Frontal cortex (tissue), 4 donors: ENCODE results near the gene MPHOSPH8. TPM values are rescaled to one million over a fixed set of nuclear protein-coding genes. Genes with fewer than 3 reads are reported as not detected.
"Not testable (repeated sequence)": the region's sequence is repeated elsewhere in the genome, so short reads cannot be mapped to it uniquely, and the experiment has no call there.

Experiments
- DNase-seq, 2 donors: peaks; one replicate each; pipeline ENCODE4 v3.0.0; 2012; ENCODE audit warnings: low spot score in 2 of 2
- FAIRE-seq: peaks from 2 replicates; lab custom pipeline; 2012; peaks lifted over from hg19 to GRCh38; lab: Jason Lieb, UNC
- total RNA-seq: library from RNA; depleted of rRNA; stranded (reverse); fragments of >200 nt; gene quantifications from one replicate; pipeline ENCODE4 v1.2.3, GENCODE V29; 2014
- donor health status: control.
- donor health status: control.
- donor health status: control.

Gene MPHOSPH8
- total RNA-seq, 1 donor from 2014 or later: 33.4 TPM

DNA sequence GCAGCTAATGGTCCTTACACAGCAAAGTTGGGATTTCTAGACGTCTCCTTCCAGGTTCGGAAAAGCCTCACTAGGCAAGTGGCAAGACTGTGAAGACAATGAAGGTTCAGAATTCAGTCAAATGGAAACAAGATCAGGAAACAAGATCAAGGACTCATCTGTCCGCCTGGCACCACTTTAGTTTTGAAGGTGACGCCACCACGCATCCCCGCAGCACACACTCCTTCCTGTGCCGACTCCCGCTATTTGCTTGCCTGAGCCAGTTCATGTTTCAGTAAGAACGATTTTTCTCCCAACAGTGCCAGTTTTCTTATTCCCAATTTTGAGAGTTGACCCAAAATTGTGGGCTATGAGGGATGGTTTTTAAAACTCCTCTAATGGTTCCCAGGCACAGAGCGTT is 41.4 kb downstream of the MPHOSPH8 start:
- FAIRE-seq (no peak), DNase-seq (no peak)

DNA sequence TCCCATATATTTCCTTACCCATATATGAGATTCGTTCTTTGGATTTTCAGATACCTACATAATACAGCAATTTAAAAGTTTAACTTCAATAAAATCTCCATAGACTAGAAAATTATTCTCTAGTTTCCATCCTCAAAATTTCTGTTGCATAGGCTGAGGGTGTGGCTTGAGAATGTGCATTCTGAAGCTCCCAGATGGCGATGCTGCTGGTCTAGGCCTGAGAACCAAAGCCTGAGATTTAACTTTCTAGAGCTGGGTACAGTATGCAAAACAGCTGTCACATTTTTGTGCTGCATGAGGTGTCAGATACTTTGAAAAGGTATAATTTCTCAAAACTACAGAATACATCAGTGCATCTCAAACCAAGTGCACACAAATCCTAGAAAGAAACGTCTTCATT is 42.7 kb downstream of the MPHOSPH8 start:
- DNase-seq (no peak), FAIRE-seq (no peak)

DNA sequence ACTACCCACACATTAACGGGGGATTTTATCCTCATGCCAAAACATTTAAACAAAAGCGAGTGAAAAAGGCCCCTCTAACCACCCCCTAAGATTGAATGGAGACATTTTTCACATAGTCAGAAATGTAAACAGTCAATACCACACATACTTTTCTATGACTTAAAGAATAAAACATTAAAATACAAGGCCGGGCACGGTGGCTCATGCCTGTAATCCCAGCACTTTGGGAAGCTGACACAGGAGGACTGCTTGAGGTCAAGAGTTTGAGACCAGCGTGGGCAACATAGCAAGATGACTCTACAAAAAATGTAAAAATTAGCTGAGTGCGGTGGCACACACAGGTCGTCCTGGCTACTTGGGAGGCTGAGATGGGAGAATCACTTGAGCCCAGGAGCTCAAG is 47.3 kb downstream of the MPHOSPH8 start:
- FAIRE-seq: no peak
- DNase-seq: no peak

DNA sequence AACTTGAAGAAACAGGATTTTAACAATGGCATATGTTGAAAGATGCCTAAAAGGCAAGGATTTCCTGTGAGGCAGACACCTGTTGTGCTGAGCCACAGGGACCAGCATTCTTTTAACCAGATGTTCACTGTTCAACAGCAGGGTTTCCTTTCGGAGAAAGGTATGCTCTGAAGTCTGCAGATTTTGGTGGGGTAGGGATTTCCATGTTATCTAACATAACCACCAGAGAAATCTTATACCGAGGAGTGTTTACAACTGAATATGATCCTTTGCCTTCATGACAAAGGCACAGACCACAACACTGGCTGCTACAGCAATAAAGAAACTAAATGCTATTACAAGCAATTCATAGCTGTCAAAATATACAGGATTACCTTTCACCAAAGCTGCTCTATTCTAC is 48.1 kb downstream of the MPHOSPH8 start:
- FAIRE-seq (no peak), DNase-seq (no peak)

DNA sequence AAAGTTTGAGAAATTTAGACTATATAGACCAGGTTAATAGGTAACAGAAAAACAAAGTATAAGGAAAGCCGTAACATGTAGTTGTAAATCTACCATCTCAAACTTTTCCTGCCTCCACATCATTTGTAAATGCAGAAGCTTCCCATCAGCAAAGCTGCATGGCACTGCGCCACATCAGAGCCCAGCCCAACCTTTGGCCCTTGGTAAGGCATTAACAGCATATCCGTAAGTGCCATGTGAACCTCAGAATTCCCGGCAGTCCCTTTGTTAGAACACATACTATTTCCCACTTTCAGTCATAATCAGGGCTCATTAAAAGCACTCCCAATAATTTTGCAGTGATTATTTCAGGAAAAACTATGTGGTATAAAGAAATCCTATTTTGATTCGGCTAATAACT is 51.6 kb downstream of the MPHOSPH8 start:
- no peak for FAIRE-seq
- no peak for DNase-seq

DNA sequence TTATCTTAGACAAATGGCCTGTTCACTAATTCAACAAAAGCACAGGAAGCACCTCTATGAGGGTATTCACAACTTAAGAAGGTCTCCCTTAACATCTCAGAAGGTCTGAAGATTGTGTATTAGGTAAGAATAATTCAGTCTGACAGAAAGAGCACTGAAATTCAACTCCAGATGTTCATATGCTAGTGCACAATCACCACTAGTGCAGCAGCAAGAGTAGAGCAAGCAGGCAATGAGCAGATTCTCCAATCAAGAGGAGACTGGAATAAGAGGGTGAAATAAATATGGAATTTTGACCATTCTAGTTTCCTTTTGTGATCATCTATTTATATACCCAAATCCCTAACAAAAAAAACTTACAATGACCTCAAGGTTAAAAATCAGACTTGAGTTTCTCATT is 52.0 kb downstream of the MPHOSPH8 start:
- no peak for DNase-seq
- FAIRE-seq: no peak

DNA sequence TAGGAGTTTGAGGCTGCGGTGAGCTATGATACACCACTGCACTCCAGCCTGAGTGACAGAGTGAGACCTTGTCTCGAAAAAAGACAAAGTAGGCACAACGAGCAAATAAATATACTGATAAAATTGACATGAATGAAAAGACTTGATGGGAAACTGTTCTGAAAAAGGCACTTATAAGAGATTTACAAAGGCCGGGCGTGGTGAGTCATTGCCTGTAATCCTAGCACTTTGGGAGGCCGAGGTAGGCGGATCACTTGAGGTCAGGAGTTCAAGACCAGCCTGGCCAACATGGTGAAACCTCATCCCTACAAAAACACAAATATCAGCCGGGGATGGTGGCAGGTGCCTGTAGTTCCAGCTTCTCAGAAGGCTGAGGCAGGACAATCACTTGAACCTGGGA is 58.0 kb downstream of the MPHOSPH8 start:
- not testable (repeated sequence) for FAIRE-seq, DNase-seq

DNA sequence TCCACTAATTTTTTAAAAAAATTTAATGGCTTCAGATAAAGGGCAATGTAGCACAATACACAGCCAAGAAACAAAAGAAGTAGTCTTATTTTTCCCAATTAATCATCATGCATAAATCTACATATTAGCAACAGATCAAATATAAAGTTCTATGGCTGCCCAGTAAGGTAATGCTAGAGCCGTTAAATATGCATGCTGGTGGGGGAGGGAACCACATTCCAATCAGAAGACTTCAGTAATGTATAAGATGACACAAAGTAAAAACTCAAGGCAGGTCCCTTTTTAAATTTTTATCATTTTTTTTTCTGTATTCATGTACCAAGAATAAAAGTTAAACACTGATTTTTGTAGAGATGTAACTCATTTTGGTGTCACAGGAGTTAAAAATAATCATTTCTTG is 62.0 kb downstream of the MPHOSPH8 start:
- DNase-seq (no peak), FAIRE-seq (no peak)

DNA sequence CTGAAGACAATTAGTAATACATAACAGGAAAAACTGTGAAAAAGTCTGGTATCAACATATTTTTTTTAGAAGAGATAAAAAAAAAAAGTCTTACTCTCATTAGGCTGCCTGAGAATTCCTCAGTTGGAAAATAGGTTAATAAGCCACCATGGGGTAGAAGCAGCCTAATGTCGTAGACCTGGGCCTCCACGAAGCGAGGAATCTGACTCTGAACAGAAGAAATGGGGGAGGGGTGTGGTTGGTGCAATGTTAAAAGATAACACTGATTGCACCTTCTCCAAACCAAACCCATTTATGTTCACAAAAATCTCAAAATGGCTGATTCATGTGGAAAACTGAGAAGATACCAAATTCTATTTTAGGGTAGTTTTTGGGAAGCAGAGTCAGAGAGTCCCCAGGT is 62.4 kb downstream of the MPHOSPH8 start:
- DNase-seq (no peak), FAIRE-seq (no peak)

DNA sequence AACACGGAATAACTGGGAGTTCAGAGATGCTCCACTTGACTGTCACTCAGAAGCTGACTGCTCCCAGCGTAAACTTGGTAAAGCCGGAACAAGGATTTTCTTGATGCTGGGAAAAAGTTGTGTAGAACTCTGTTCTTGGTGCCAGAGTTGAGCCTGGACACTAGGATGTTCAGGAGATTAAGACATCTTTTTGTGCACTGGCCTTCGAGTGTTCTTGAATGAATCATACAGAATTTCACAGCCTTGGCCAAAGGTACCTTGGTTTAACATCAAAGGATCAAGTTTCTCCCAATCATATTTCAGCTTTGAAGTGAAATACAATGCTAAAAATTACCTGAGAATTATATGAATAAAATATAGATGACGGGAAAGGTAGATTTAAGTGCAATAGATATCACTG is 67.5 kb downstream of the MPHOSPH8 start:
- DNase-seq, FAIRE-seq: not testable (repeated sequence)

DNA sequence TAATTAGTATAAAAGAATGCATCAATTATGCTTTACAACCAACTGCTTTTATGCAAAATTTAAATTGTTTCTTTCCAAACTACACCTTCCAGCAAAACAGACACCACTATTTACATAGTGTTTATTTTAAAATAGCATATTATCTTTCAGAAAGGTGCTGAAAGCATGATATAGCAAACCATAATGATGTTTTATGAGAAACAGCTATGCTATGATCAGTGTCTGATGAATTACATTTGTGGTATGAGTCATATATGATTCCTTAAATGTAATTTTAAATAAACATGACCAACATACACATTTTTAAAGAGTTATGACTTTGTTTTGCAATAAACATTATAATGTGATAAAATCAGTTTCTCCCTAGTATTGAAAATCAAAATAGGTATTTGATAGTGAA is 68.2 kb downstream of the MPHOSPH8 start:
- FAIRE-seq: peak; percentile 62
- not testable (repeated sequence) for DNase-seq

DNA sequence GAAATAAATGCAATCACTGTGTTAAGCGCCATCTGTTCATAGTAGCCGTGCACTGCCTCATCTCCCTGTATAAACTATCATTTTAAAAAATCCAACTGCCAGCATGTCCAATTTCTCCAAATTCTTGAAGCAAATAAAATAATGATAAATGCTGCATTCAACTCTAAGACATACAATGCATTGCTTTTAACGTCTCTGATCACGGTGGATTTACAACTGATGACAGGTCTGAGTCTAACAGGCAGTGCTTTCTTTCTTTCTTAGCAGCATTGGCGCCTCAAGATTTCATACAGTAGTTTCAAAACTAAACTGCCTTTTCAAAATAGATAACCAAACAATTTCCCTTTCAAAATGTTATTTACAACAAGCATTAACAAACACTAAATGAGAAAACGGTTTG is 70.8 kb downstream of the MPHOSPH8 start:
- not testable (repeated sequence) for DNase-seq, FAIRE-seq

DNA sequence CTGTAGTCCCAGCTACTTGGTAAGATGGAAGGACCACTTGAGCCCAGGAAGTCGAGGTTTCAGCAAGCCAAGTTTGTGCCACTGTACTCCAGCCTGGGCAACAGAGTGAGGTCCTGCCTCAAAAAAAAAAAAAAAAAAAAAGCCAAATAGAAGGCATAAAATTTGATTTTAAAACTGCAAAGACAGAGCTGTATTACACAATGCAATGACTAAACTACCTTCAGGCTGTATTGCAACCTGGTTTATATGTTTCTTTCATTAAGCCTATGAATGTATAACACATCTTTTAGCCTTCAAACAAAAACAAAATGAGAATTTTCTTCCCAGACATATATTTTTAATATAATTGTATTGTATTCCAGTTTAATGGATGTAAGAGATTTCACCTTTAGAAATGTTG is 75.6 kb downstream of the MPHOSPH8 start:
- FAIRE-seq, DNase-seq: not testable (repeated sequence)

DNA sequence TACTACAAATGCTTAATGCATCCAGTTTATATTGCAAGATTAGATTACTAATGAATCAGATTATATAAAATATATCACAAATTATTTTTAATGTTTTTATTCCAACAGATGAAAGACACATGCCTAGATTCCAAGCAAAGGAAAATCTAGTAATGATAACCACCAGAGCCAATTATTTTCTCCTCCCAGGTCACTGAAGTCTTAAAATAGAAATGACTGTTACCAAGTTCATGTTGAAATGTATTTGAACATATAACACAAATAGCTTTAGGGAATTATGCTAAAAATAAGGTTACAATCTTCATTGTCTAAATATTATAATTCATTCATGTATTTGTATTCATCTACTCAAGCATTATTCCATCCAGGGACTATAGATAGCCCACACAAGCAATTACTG is 76.3 kb downstream of the MPHOSPH8 start:
- FAIRE-seq, DNase-seq: not testable (repeated sequence)

DNA sequence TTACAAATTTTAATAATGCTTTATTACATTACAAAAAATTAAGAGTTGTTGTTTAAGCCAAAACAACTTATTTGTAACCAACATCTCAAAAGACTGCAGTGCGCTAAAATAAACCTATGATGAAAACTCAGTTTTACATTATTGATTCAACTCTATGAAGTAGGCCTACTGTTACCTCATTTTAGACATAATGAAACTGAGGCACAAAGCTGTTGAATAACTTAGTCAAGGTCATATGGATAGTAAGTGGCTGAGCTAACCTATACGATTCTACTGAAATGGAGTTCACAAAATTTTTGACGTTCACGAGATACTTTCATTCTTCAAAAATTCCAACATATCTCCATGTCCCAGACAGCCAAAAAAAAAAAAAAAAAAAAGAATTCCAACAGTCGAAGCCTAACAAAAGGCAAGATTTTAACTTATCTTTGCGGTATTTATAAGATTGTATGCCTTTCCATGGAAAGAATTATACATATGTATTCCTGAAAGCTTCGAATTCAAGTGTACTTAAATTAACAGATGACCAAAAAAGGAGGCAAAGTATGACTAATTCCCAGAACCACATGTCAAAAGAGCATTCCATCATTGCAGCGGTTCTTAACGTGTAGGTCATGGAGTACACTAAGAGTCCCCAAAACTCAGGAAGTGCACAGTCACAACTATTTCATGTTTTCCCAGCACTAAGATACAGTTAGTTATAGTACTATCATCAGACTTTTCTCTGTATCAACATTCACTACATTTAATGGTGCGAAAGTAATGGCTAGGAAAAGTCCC is 79.9 kb downstream of the MPHOSPH8 start:
- DNase-seq: no peak
- FAIRE-seq: no peak

DNA sequence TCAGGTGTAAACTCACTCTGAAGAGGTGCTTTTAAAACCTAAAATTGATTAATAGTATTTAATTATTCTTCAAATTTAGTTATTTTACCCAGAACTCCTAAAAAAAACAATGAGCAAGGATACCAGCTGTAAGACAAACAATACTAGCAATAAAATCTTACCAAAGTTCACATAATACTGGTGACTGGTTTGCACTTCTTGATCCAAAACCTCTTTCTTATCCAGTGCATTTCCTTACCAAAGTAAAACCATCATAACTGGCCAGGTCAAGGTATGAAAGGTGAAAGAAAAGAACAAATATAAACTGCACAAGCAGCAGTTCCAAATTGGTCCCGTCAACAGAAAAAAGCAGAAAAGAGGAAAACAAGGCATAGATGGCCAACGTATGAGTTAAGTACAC is 86.6 kb downstream of the MPHOSPH8 start:
- no peak for FAIRE-seq

More for the DNA sequence above, 86.6 kb downstream of the MPHOSPH8 start:
- DNase-seq: no peak

Other genes starting within 250 kb of the MPHOSPH8 start
- 0.41 TPM for gene TPTE2, start 72.1 kb upstream of the MPHOSPH8 start, total RNA-seq
- 116 TPM for gene PSPC1, start 149.3 kb downstream of the MPHOSPH8 start, total RNA-seq
- gene ZMYM5, start 230.0 kb downstream of the MPHOSPH8 start, total RNA-seq: 33.0 TPM